MCF 10A (cell line): ENCODE results near the gene FBH1. TPM values are rescaled to one million over a fixed set of nuclear protein-coding genes. Genes with fewer than 3 reads are reported as not detected.

ENCODE experiments used
- BruUV-seq: library from RNA; stranded (reverse); fragments of 400-500 nt; replicated peaks from 2 replicates; lab custom pipeline; 2021; lab: Mats Ljungman, UMichigan
- CTCF ChIA-PET: fragments of 300-600 bp; sonication (Branson Sonifier 250); formaldehyde crosslinking; extraction: SDS; loops from one replicate; lab custom pipeline; 2021; ENCODE audit warnings: antibody characterized with exemption, inconsistent platforms; lab: Yijun Ruan, JAX
- POLR2A ChIA-PET: fragments of 300-600, 350-650 bp; sonication (Branson Sonifier 250); formaldehyde crosslinking; extraction: SDS; loops from one replicate; lab custom pipeline; 2020; ENCODE audit warnings: antibody characterized with exemption, inconsistent platforms; lab: Yijun Ruan, JAX
- DNase-seq: peaks from one replicate; pipeline ENCODE4 v3.0.0-alpha.2; 2018; ENCODE audit not compliant: unreplicated experiment
- H3K27ac Mint-ChIP-seq: one replicate; pipeline ENCODE4 v1.8.0; 2022; ENCODE audit warnings: mild to moderate bottlenecking, low read depth, mixed read lengths; ENCODE audit not compliant: unreplicated experiment
- H3K27me3 Mint-ChIP-seq: one replicate; pipeline ENCODE4 v1.8.0; 2022; ENCODE audit warnings: mixed read lengths; ENCODE audit not compliant: insufficient read depth, unreplicated experiment
- H3K36me3 Mint-ChIP-seq: one replicate; pipeline ENCODE4 v1.8.0; 2022; ENCODE audit warnings: mild to moderate bottlenecking, moderate library complexity, mixed read lengths; ENCODE audit not compliant: insufficient read depth, unreplicated experiment
- H3K4me1 Mint-ChIP-seq: one replicate; pipeline ENCODE4 v1.8.0; 2022; ENCODE audit warnings: mixed read lengths; ENCODE audit not compliant: insufficient read depth, unreplicated experiment
- H3K4me3 Mint-ChIP-seq: one replicate; pipeline ENCODE4 v1.8.0; 2022; ENCODE audit warnings: mild to moderate bottlenecking, moderate library complexity, mixed read lengths; ENCODE audit not compliant: unreplicated experiment
- H3K9me3 Mint-ChIP-seq: one replicate; pipeline ENCODE4 v1.8.0; 2022; ENCODE audit warnings: mixed read lengths; ENCODE audit not compliant: unreplicated experiment
- intact Hi-C: fragments of 100-400 bp; cut with micrococcal nuclease; formaldehyde crosslinking; loops from 2 replicates; pipeline ENCODE4 v1.14.1; 2022
- total RNA-seq: library from RNA; stranded (reverse); gene quantifications from 2 replicates; pipeline ENCODE4 v1.2.3, GENCODE V29; 2022
- TF ChIP-seq, protein P1 (sequence below): fragments of 200-600 bp; IDR thresholded peaks from one replicate; pipeline ENCODE4 v1.8.0; 2022; ENCODE audit warnings: antibody characterized with exemption, mild to moderate bottlenecking; ENCODE audit not compliant: unreplicated experiment

The FBH1 gene
- total RNA-seq, 1 experiment from 2014 or later = 61.8 TPM

DNA sequence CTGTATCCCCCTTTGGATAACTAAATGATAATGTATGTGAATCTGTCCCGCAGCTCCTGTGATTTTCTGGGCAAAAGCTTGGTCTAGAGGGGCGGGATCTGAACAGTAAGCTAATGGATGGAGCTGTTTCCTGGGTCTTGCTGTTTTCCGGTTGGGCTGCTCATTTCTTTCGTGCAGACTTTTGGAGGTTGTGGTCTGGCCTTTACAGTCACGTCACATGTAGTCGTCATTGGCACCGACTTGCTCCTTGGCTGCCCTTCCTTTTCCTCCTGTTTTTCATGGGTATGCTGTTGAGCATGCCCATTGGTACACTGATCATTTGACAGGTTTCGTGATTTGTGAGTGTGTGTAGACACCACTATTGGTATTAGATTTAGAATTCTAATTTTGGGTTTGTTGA lies 2.0 kb downstream of the FBH1 start:
- peak overlapping the region; percentile 80 for H3K4me3 Mint-ChIP-seq
- H3K27ac Mint-ChIP-seq = peak overlapping the region; percentile 42
- H3K27me3 Mint-ChIP-seq = no peaks in the 10 kb centered on the region
- no peak for DNase-seq
- ChIA-PET POLR2A (interaction anchor here (0.7 to 3.1 kb wide), 5 partner anchors 12 to 320 kb away, joined by 3 to 28 read pairs (median 5); partner anchors contain the start of gene IL15RA), CTCF (no interaction called here)
- TSS peak; percentile 18 for BruUV-seq
- no peaks in the 10 kb centered on the region for H3K9me3 Mint-ChIP-seq
- H3K4me1 Mint-ChIP-seq = peaks cover 35% of the 10 kb centered on the region
- intact Hi-C loops = no loop called here
- TF ChIP-seq, protein P1, sequence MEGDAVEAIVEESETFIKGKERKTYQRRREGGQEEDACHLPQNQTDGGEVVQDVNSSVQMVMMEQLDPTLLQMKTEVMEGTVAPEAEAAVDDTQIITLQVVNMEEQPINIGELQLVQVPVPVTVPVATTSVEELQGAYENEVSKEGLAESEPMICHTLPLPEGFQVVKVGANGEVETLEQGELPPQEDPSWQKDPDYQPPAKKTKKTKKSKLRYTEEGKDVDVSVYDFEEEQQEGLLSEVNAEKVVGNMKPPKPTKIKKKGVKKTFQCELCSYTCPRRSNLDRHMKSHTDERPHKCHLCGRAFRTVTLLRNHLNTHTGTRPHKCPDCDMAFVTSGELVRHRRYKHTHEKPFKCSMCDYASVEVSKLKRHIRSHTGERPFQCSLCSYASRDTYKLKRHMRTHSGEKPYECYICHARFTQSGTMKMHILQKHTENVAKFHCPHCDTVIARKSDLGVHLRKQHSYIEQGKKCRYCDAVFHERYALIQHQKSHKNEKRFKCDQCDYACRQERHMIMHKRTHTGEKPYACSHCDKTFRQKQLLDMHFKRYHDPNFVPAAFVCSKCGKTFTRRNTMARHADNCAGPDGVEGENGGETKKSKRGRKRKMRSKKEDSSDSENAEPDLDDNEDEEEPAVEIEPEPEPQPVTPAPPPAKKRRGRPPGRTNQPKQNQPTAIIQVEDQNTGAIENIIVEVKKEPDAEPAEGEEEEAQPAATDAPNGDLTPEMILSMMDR = no peak
- peaks cover 28% of the 10 kb centered on the region for H3K36me3 Mint-ChIP-seq

DNA sequence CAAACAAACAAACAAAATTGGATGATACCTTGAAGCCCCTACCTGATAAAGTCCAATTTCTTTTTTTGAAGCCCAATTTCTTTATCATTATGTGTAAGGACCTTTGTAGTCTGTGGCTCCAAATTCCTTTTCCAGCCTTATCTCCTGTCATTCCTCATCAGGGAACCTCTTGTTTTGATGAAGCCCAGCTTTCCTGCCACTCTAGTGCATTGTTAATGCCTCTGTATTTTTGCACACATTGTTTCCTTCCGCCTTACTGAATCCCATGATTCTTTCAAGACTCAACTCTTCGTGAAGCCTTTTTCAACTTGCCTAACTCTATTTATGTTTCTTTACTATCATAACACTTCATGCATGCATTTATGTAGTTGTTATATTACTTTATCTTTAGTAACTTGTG lies 3.3 kb downstream of the FBH1 start:
- H3K27ac Mint-ChIP-seq = no peak overlapping the region
- POLR2A ChIA-PET = interaction anchor here (1.0 to 1.1 kb wide), 3 partner anchors 35 to 85 kb away, joined by 3 to 6 read pairs (median 3); no protein-coding TSS in a partner anchor
- CTCF ChIA-PET = interaction anchor here (1.0 kb wide), 1 partner anchor 83 kb away, joined by 3 read pairs; no protein-coding TSS in a partner anchor

DNA sequence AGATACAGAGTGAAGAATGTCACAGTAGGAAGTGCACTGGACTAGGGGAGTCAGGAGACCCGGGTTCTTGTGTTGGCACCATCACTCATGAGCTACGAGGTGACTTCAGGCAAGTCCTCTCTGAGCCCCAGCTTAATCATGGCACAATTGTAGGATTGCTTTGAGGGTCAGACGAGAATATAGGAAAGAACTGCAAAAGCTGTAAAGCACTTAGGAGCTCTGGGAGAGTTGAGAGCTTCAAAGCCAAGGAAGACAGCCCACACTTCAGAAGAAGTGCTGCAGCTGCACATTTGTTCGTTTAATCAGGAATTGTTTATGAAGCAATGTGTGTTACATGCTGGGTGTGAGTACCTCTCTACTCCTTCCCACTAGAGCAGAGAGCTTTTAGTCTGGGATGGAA lies 4.4 kb downstream of the FBH1 start:
- ChIA-PET POLR2A (interaction anchor here (1.0 to 1.1 kb wide), 2 partner anchors 34 to 84 kb away, joined by 3 read pairs; no protein-coding TSS in a partner anchor), CTCF (interaction anchor here (0.6 to 1.0 kb wide), 3 partner anchors 59 to 208 kb away, joined by 3 to 4 read pairs (median 3); no protein-coding TSS in a partner anchor)
- Mint-ChIP-seq H3K36me3 (peaks cover 31% of the 10 kb centered on the region), H3K4me1 (peaks cover 23% of the 10 kb centered on the region), H3K27me3 (no peaks in the 10 kb centered on the region), H3K9me3 (no peaks in the 10 kb centered on the region), H3K27ac (no peak overlapping the region), H3K4me3 (no peak overlapping the region)
- no TSS peak for BruUV-seq
- intact Hi-C loops = no loop called here
- no peak for DNase-seq
- TF ChIP-seq, protein P1 = no peak

More for the DNA sequence above, 3.3 kb downstream of the FBH1 start:
- Mint-ChIP-seq H3K4me3 (no peak overlapping the region), H3K4me1 (peaks cover 27% of the 10 kb centered on the region), H3K27me3 (no peaks in the 10 kb centered on the region), H3K9me3 (no peaks in the 10 kb centered on the region), H3K36me3 (peaks cover 31% of the 10 kb centered on the region)
- intact Hi-C loops = no loop called here
- DNase-seq = no peak
- no TSS peak for BruUV-seq
- TF ChIP-seq, protein P1 = no peak

DNA sequence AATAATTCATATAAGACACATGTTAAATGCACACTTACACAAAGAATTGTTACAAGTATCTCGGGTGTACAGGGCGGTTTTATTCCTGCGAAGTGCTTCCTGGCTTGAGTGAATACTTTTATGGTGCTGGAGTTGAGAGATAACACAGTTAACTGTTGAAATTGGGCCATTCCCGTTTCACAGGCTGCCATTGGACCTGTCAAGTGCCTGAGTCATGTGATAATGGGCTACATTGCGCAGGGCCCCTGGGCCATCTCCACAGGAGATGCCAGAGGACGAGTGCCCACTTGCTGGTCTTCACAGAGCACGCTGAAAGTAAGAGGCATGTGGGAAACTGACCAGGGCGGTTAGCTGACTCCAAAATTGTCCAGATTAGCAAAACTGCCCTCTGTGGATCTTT lies 4.8 kb downstream of the FBH1 start:
- ChIA-PET CTCF (interaction anchor here (0.6 kb wide), 1 partner anchor 59 kb away, joined by 3 read pairs; no protein-coding TSS in a partner anchor), POLR2A (interaction anchor here (0.7 kb wide), 1 partner anchor 31 kb away, joined by 3 read pairs; no protein-coding TSS in a partner anchor)
- DNase-seq = no peak
- Mint-ChIP-seq H3K27ac (no peak overlapping the region), H3K4me3 (no peak overlapping the region), H3K9me3 (no peaks in the 10 kb centered on the region), H3K27me3 (no peaks in the 10 kb centered on the region), H3K36me3 (peaks cover 27% of the 10 kb centered on the region), H3K4me1 (peaks cover 23% of the 10 kb centered on the region)
- intact Hi-C loops = no loop called here
- BruUV-seq = no TSS peak
- TF ChIP-seq, protein P1 = no peak
